Esophagus (tissue), 2 donors: ENCODE data around the gene HECW1. TPM values are rescaled to one million over a fixed set of nuclear protein-coding genes. Genes with fewer than 3 reads are reported as not detected.

Experiments used
- H3K27ac ChIP-seq, 2 donors: one replicate each; pipeline ENCODE4 v1.5.1; 2013; ENCODE audit warnings: low read depth in 2 of 2, mild to moderate bottlenecking in 2 of 2, inconsistent platforms in 1 of 2, low read length in 1 of 2, moderate library complexity in 1 of 2
- H3K27me3 ChIP-seq, 2 donors: one replicate each; pipeline ENCODE4 v1.6.1; 2013; ENCODE audit warnings: low read length in 2 of 2, control low read depth in 1 of 2, mild to moderate bottlenecking in 1 of 2; ENCODE audit not compliant: insufficient read depth in 2 of 2, control insufficient read depth in 1 of 2
- H3K36me3 ChIP-seq, 2 donors: one replicate each; pipeline ENCODE4 v1.6.1; 2013; ENCODE audit warnings: low read length in 1 of 2; ENCODE audit not compliant: control insufficient read depth in 2 of 2, insufficient read depth in 2 of 2
- H3K4me1 ChIP-seq, 2 donors: one replicate each; pipeline ENCODE4 v1.6.1; 2013; ENCODE audit warnings: low read length in 1 of 2; ENCODE audit not compliant: control insufficient read depth in 2 of 2, insufficient read depth in 2 of 2
- H3K4me3 ChIP-seq, 2 donors: one replicate each; pipeline ENCODE4 v1.5.1; 2013; ENCODE audit warnings: low read length in 2 of 2, mild to moderate bottlenecking in 2 of 2, low read depth in 1 of 2, moderate library complexity in 1 of 2
- H3K9me3 ChIP-seq, 2 donors: one replicate each; pipeline ENCODE4 v1.6.1; 2013; ENCODE audit warnings: mild to moderate bottlenecking in 2 of 2, low read depth in 1 of 2, low read length in 1 of 2, moderate library complexity in 1 of 2; ENCODE audit not compliant: control insufficient read depth in 2 of 2, insufficient read depth in 1 of 2
- WGBS, 2 donors: extraction: QIAGEN DNeasy Blood & Tissue Kit; methylation state at CpG; one replicate each; pipeline ENCODE4 v1.1.7; 2013; 5-methylcytosine and 5-hydroxymethylcytosine counted together
- polyA plus RNA-seq, 2 donors: library from polyadenylated mRNA; stranded (reverse); fragments of 200-250 nt; gene quantifications; one replicate each; pipeline ENCODE4 v1.2.3, GENCODE V29; 2013
- donor health status: healthy with polysubstance abuse.
- donor health status: Bipolar disorder and iron deficiency.

Gene HECW1
- polyA plus RNA-seq, 2 donors, result 0.11 to 0.47 TPM

DNA sequence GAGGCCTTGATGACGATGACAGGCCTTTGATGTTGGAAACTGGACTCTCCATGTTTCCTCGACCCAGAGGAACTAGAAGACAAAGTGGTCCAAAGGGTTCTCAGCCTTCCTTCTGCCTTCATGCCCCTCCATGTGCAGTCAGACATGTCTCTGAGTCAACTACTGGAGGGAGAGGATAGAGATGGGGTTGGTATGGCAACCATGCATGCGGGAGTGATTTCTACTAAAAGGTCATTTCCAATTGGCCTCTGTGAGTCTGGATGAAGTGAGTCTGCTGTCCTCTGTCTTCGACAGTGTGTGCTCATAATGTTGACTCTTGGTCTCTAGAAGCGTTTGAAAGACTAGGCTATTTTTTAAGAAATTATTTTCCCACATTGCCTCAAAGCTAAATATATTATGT, 499.7 kb downstream of the HECW1 start:
- 72 to 77% methylated on average over 5 of the region's 5 CpGs for WGBS, 2 donors
- H3K4me1 ChIP-seq, result peaks cover 0 to 2% of the 10 kb centered on the region in 2 donors
- H3K27me3 ChIP-seq, result no peaks in the 10 kb centered on the region
- H3K9me3 ChIP-seq, result no peaks in the 10 kb centered on the region
- peaks cover 0 to 12% of the 10 kb centered on the region in 2 donors for H3K36me3 ChIP-seq
- H3K4me3 ChIP-seq, result no peak overlapping the region
- peak overlapping the region in 1 of 2 donors; percentile 28 for H3K27ac ChIP-seq

DNA sequence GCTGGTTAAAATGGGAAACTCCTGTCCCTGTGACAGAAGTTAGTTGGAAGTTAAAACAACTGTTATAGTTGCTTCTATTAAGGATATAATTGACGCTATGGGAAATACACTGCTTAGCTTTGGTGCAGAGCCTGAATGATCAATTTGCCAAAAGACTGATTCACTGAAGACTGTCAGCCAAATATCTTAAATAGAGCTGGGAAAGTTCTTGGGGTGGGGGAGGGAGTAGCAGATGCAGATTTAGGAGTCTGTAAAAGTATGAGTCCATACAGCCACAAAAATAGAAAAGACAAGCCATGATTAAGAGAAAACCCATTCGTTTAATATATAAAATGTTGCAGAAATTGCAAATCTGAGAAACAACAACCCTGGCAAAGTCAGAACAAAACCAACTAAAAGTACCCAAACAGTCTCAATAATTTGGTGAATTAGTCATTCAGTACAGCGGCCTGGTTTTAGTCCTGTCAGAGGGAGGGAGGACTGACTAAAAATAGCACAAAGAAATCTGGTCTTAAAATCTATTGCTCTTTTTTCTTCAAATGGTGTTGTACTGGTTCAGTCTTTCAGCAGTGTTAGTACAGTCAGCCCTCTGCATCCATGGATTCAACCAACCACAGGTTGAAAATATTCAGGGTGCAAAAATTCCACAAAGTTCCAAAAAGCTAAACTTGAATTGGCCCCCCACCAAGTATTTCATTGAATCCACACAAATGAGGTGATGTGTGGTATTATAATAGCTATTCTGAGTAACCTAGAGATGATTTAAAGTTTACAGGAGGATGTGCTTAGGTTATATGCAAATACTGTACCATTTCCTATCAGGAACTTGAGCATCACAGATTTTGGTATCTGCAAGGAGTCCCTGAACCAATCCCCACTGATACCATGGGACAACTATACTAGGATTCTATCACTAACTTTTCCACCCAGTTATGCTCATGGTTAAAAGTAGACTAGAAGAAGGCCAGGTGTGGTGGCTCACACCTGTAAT, 500.4 kb downstream of the HECW1 start:
- no peaks in the 10 kb centered on the region for H3K27me3 ChIP-seq
- H3K9me3 ChIP-seq, result no peaks in the 10 kb centered on the region
- no peak overlapping the region for H3K4me3 ChIP-seq
- WGBS, 2 donors, result 27 to 35% methylated on average over 3 of the region's 3 CpGs
- no peak overlapping the region for H3K27ac ChIP-seq
- H3K4me1 ChIP-seq, result peaks cover 0 to 2% of the 10 kb centered on the region in 2 donors
- H3K36me3 ChIP-seq, result peaks cover 0 to 12% of the 10 kb centered on the region in 2 donors

Other genes with a start within 250 kb of the HECW1 start
- 1 to 10 TPM; 3.0 to 6.3 TPM for gene C7orf25, start 200.6 kb upstream of the HECW1 start, polyA plus RNA-seq
- gene PSMA2, start 180.5 kb upstream of the HECW1 start, polyA plus RNA-seq, result 100 to 1,000 TPM in 1 of 2 donors, 10 to 100 TPM in 1; 36.2 to 103 TPM
- gene MRPL32, start 180.3 kb upstream of the HECW1 start, polyA plus RNA-seq, result 10 to 100 TPM; 50.6 to 59.8 TPM